SK-N-SH (cell line): ENCODE results near the gene CXADR. TPM values are rescaled to one million over a fixed set of nuclear protein-coding genes. Genes with fewer than 3 reads are reported as not detected.

Experiments used
- CTCF ChIA-PET: fragments of 300-600, 350-600 bp; formaldehyde crosslinking; extraction: SDS; loops from one replicate; lab custom pipeline; 2021; lab: Yijun Ruan, JAX
- POLR2A ChIA-PET: fragments of 350-600 bp; sonication (Branson Sonifier 250); formaldehyde crosslinking; extraction: SDS; loops from one replicate; lab custom pipeline; 2020; ENCODE audit warnings: antibody characterized with exemption, inconsistent platforms; lab: Yijun Ruan, JAX
- DNase-seq: peaks from one replicate; pipeline ENCODE4 v3.0.0; 2012
- H2AFZ ChIP-seq: fragments of 200-600 bp; sonication (generic); 2 replicates; pipeline ENCODE4 v1.8.1; 2016; ENCODE audit warnings: antibody characterized with exemption, mild to moderate bottlenecking, low read depth
- H3F3A ChIP-seq: fragments of 200-600 bp; sonication (generic); replicated peaks from 2 replicates; pipeline ENCODE3; 2016; ENCODE audit warnings: antibody characterized with exemption, mild to moderate bottlenecking; ENCODE audit not compliant: insufficient read depth
- H3K27ac ChIP-seq, 2 experiments: fragments of 200-500 bp in 1 of 2; fragments of 200-600 bp in 1 of 2; sonication (Bioruptor generic) in 1 of 2; sonication (generic), shearing (Covaris generic) in 1 of 2; 2 replicates each; pipeline versions ENCODE4 v1.5.1 to v1.6.1; 2014 to 2016; ENCODE audit warnings: low read depth in 2 of 2, inconsistent platforms in 1 of 2, low read length in 1 of 2, mild to moderate bottlenecking in 1 of 2, mixed read lengths in 1 of 2
- H3K27me3 ChIP-seq: fragments of 200-600 bp; sonication (generic), shearing (Covaris generic); 2 replicates; pipeline ENCODE4 v1.6.1; 2016; ENCODE audit warnings: mixed run types; ENCODE audit not compliant: insufficient read depth
- H3K36me3 ChIP-seq, 2 experiments: fragments of 200-500 bp in 1 of 2; fragments of 200-600 bp in 1 of 2; sonication (Bioruptor generic) in 1 of 2; sonication (generic) in 1 of 2; replicated peaks in 1 of 2; 2 replicates each; pipeline versions ENCODE3 to v1.5.1; 2014 to 2016; ENCODE audit warnings: low read length in 1 of 2, mild to moderate bottlenecking in 1 of 2; ENCODE audit not compliant: insufficient read depth in 2 of 2, control insufficient read depth in 1 of 2
- H3K4me1 ChIP-seq, 2 experiments: fragments of 200-500 bp in 1 of 2; fragments of 200-600 bp in 1 of 2; sonication (Bioruptor generic) in 1 of 2; sonication (generic), shearing (Covaris generic) in 1 of 2; 2 replicates each; pipeline versions ENCODE4 v1.5.1 to v1.6.1; 2014 to 2016; ENCODE audit warnings: low read depth in 1 of 2, low read length in 1 of 2, mixed run types in 1 of 2; ENCODE audit not compliant: insufficient read depth in 2 of 2, control insufficient read depth in 1 of 2
- H3K4me2 ChIP-seq: fragments of 200-600 bp; sonication (generic), shearing (Covaris generic); 2 replicates; pipeline ENCODE4 v1.6.1; 2017; ENCODE audit warnings: mixed run types
- H3K4me3 ChIP-seq, 2 experiments: fragments of 200-500 bp in 1 of 2; fragments of 200-600 bp in 1 of 2; sonication (Bioruptor generic) in 1 of 2; sonication (generic), shearing (Covaris generic) in 1 of 2; 2 replicates each; pipeline versions ENCODE4 v1.5.1 to v1.8.1; 2014 to 2016; ENCODE audit warnings: low read depth in 2 of 2, inconsistent platforms in 1 of 2, low read length in 1 of 2, mild to moderate bottlenecking in 1 of 2, mixed read lengths in 1 of 2, moderate library complexity in 1 of 2
- H3K79me2 ChIP-seq: fragments of 200-600 bp; sonication (generic); 2 replicates; pipeline ENCODE4 v1.8.1; 2017; ENCODE audit warnings: mild to moderate bottlenecking; ENCODE audit not compliant: insufficient read depth
- H3K9ac ChIP-seq: fragments of 200-600 bp; sonication (generic); 2 replicates; pipeline ENCODE4 v1.6.1; 2017; ENCODE audit warnings: mixed run types
- H3K9me2 ChIP-seq: fragments of 200-600 bp; sonication (generic); 2 replicates; pipeline ENCODE4 v1.6.1; 2017; ENCODE audit warnings: mixed run types
- H3K9me3 ChIP-seq: fragments of 200-600 bp; sonication (generic); 2 replicates; pipeline ENCODE4 v1.6.1; 2017; ENCODE audit warnings: mixed run types, mild to moderate bottlenecking, moderate library complexity
- H4K20me1 ChIP-seq: fragments of 200-600 bp; sonication (generic); 2 replicates; pipeline ENCODE4 v1.6.1; 2017; ENCODE audit warnings: mild to moderate bottlenecking, mixed run types; ENCODE audit not compliant: insufficient read depth
- FOSL2 ChIP-seq: IDR thresholded peaks from 2 replicates; pipeline ENCODE4 v1.4.0; 2012; ENCODE audit warnings: low read depth, mild to moderate bottlenecking, moderate library complexity, borderline replicate concordance
- GATA2 ChIP-seq: sonication (generic); formaldehyde crosslinking; IDR thresholded peaks from 2 replicates; pipeline ENCODE4 v1.5.0; 2020; ENCODE audit warnings: mild to moderate bottlenecking, missing genetic modification reagents
- JUND ChIP-seq: IDR thresholded peaks from 2 replicates; pipeline ENCODE4 v1.4.0; 2012
- MEF2A ChIP-seq: IDR thresholded peaks from 2 replicates; pipeline ENCODE4 v1.4.0; 2012; ENCODE audit warnings: low read depth, borderline replicate concordance
- RAD21 ChIP-seq: IDR thresholded peaks from 2 replicates; pipeline ENCODE4 v1.6.1; 2012; ENCODE audit warnings: mild to moderate bottlenecking, low read length
- WGBS: methylation state at CpG from one replicate; pipeline ENCODE4 v1.1.6; 2017; ENCODE audit warnings: low lambda C conversion rate; 5-methylcytosine and 5-hydroxymethylcytosine counted together
- polyA plus RNA-seq, 3 experiments: library from polyadenylated mRNA; depleted of rRNA; stranded (reverse); fragments of >200 nt; gene quantifications; 2 replicates each; pipeline ENCODE4 v1.2.3, GENCODE V29; 2012
- TF ChIP-seq, protein P1 (sequence below): IDR thresholded peaks from 2 replicates; pipeline ENCODE4 v1.4.0; 2012; ENCODE audit warnings: low read depth
- TF ChIP-seq, protein P2 (sequence below): IDR thresholded peaks from 2 replicates; pipeline ENCODE4 v1.4.0; 2012; ENCODE audit warnings: low read depth, borderline replicate concordance

CXADR gene
- polyA plus RNA-seq, 1 of the 3 experiments (the other 2 are of a cell fraction) = 1.1 TPM

DNA sequence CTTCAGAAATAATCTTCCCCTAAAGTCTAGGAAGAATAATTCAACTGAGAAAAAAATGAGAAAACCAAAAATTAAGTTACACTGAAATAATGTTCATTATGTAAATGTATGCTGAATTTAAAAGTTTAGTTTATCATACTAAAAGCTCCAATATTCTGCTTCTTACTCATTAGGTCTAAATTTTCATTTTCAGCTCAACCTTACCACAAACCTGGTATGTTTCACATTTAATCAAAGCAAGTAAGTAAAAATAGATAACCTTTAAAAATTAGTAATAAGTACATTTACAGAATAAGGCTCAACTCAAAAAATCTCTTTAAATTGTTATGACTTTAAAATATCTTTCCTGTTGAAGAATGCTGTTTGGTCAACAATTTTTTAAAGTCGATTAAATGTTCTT, 84.8 kb downstream of the CXADR start:
- CTCF ChIA-PET = interaction anchor here (2.6 kb wide), 1 partner anchor 12 kb away, joined by 8 read pairs; no protein-coding TSS in a partner anchor
- POLR2A ChIA-PET = interaction anchor here (1.6 kb wide), 1 partner anchor 85 kb away, joined by 3 read pairs; the partner anchor contains the start of gene CXADR
- Histone ChIP-seq H3K4me3 (no peak overlapping the region), H3K27me3 (no peaks in the 10 kb centered on the region), H3K27ac (no peak overlapping the region), H3K9ac (no peak overlapping the region), H3K9me3 (no peaks in the 10 kb centered on the region), H3K4me2 (no peak overlapping the region), H3K79me2 (peaks cover 12% of the 10 kb centered on the region; the same call in 1 of the 2 replicates), H3K36me3 (peaks cover 71 to 73% of the 10 kb centered on the region in 2 experiments), H3K4me1 (no peaks in the 10 kb centered on the region; a peak in 1 of 4 replicates), H4K20me1 (0 out of 2 replicates have a peak, but pooled peaks cover under 1% of the 10 kb centered on the region), H2AFZ (no peak overlapping the region), H3F3A (no peaks in the 10 kb centered on the region), H3K9me2 (no peaks in the 10 kb centered on the region)
- no peak for DNase-seq
- WGBS = 54% methylated on average over 1 of the region's 1 CpG
- no peak for TF ChIP-seq MEF2A

DNA sequence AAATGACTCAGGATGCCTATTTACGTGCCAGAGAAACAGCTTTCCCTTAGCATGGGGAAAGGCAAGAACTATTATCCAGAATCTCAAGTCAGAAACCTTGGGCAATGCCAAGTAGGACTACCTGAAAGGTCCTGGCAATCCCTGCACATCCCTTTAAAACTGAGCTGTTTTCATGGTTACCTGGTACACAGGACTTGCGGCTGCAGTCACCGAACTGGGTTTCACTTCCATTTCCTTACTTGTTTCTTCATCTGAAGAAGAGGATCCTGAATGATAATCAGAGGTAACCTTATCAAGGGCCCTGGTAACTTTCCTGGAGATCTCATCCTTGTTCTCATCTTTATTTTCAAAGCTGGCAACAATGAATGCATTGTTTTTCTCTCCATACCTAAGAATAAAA, 85.6 kb downstream of the CXADR start:
- Histone ChIP-seq H3K27me3 (no peaks in the 10 kb centered on the region), H3K36me3 (peaks cover 65 to 70% of the 10 kb centered on the region in 2 experiments), H2AFZ (no peak overlapping the region), H3K4me3 (no peak overlapping the region), H3K4me2 (no peak overlapping the region), H3K79me2 (peaks cover 13% of the 10 kb centered on the region; the same call in 1 of the 2 replicates), H3K9ac (no peak overlapping the region), H3K9me2 (no peaks in the 10 kb centered on the region), H3K27ac (no peak overlapping the region), H3K9me3 (no peaks in the 10 kb centered on the region), H3K4me1 (peaks cover 0 to 4% of the 10 kb centered on the region in 2 experiments; a peak in 1 of 4 replicates), H4K20me1 (no peaks in the 10 kb centered on the region), H3F3A (no peaks in the 10 kb centered on the region)
- CTCF ChIA-PET = interaction anchor here (2.6 kb wide), 1 partner anchor 13 kb away, joined by 8 read pairs; no protein-coding TSS in a partner anchor
- POLR2A ChIA-PET = interaction anchor here (1.6 kb wide), 1 partner anchor 86 kb away, joined by 3 read pairs; the partner anchor contains the start of gene CXADR
- TF ChIP-seq GATA2 (CRISPR knock-in tag) (no peak), RAD21 (no peak)
- no peak for DNase-seq
- WGBS = 93% methylated on average over 3 of the region's 3 CpGs

DNA sequence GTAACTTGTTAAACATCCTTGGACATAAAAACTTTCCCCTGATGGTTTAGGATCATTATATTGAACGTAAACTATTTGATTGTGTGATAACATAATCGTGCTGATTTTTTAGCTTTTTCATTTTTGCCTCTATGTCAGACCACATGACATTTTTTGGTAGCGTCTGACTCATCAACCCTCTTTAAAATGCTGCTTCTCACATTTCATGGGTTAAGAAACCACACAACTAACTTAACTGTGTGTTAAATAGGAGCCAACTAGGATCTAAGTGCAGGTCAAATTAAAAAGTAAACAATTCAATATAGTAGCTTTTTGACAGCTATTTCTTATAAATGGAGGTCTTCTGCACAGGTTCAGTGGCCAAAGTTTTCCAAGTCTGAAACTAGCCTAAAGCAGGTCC, 90.0 kb downstream of the CXADR start:
- no peak overlapping the region for H3K4me2 ChIP-seq
- no peaks in the 10 kb centered on the region for H3K9me3 ChIP-seq
- TF ChIP-seq JUND (peak; percentile 22; the same call in 1 of the 2 replicates), FOSL2 (peak; percentile 58; the same call in 1 of the 2 replicates)
- TF ChIP-seq, protein P1, sequence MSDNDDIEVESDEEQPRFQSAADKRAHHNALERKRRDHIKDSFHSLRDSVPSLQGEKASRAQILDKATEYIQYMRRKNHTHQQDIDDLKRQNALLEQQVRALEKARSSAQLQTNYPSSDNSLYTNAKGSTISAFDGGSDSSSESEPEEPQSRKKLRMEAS = no peak
- TF ChIP-seq, protein P2, sequence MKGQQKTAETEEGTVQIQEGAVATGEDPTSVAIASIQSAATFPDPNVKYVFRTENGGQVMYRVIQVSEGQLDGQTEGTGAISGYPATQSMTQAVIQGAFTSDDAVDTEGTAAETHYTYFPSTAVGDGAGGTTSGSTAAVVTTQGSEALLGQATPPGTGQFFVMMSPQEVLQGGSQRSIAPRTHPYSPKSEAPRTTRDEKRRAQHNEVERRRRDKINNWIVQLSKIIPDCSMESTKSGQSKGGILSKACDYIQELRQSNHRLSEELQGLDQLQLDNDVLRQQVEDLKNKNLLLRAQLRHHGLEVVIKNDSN = peak; percentile 41; the same call in 1 of the 2 replicates
- H3K27ac ChIP-seq = peak overlapping the region in 1 of 2 experiments; percentile 16; a peak in 1 of 4 replicates
- DNase-seq = no peak
- H3K9ac ChIP-seq = no peak overlapping the region
- 57% methylated on average over 3 of the region's 3 CpGs for WGBS
- H3K36me3 ChIP-seq = peaks cover 45 to 67% of the 10 kb centered on the region in 2 experiments
- no peaks in the 10 kb centered on the region for H3K9me2 ChIP-seq
- POLR2A ChIA-PET = no interaction called here
- no peaks in the 10 kb centered on the region for H3K27me3 ChIP-seq
- H3K79me2 ChIP-seq = peaks cover 54% of the 10 kb centered on the region
- no peaks in the 10 kb centered on the region for H4K20me1 ChIP-seq
- H3F3A ChIP-seq = no peaks in the 10 kb centered on the region
- CTCF ChIA-PET = interaction anchor here (1.0 kb wide), 1 partner anchor 48 kb away, joined by 6 read pairs; no protein-coding TSS in a partner anchor
- H3K4me1 ChIP-seq = peaks cover 0 to 4% of the 10 kb centered on the region in 2 experiments; a peak in 3 of 4 replicates
- H3K4me3 ChIP-seq = no peak overlapping the region
- H2AFZ ChIP-seq = no peak overlapping the region
